OCI-LY7 (cell line): ENCODE measurements around the gene TENT5C. TPM values are rescaled to one million over a fixed set of nuclear protein-coding genes. Genes with fewer than 3 reads are reported as not detected.

ENCODE experiments used
- BruUV-seq: library from RNA; stranded (reverse); fragments of 400-500 nt; replicated peaks from 2 replicates; lab custom pipeline; 2021; lab: Mats Ljungman, UMichigan
- CTCF ChIA-PET: fragments of 300-600 bp; sonication (Branson Sonifier 250); formaldehyde crosslinking; loops from one replicate; lab custom pipeline; 2022; ENCODE audit warnings: antibody characterized with exemption; ENCODE audit not compliant: unreplicated experiment; lab: Charles Lee
- POLR2A ChIA-PET: fragments of 300-600 bp; sonication (Branson Sonifier 250); formaldehyde crosslinking; loops from one replicate; lab custom pipeline; 2022; ENCODE audit warnings: antibody characterized with exemption; lab: Charles Lee
- DNase-seq: peaks from one replicate; pipeline ENCODE4 v3.0.0-alpha.2; 2015; ENCODE audit warnings: low spot score
- H2AFZ ChIP-seq: fragments of 200-600 bp; sonication (generic), shearing (Covaris generic); 2 replicates; pipeline ENCODE4 v1.6.1; 2014; ENCODE audit warnings: mild to moderate bottlenecking, antibody characterized with exemption, low read length, moderate library complexity
- H3K27ac ChIP-seq: fragments of 200-600 bp; sonication (generic); 2 replicates; pipeline ENCODE4 v1.5.1; 2014; ENCODE audit warnings: mixed run types, low read depth, mild to moderate bottlenecking, moderate library complexity, low read length, inconsistent platforms; ENCODE audit not compliant: poor library complexity, severe bottlenecking
- H3K36me3 ChIP-seq: fragments of 200-600 bp; sonication (generic); 2 replicates; pipeline ENCODE4 v1.6.1; 2014; ENCODE audit warnings: mild to moderate bottlenecking, antibody characterized with exemption, low read length, moderate library complexity, mixed read lengths; ENCODE audit not compliant: insufficient read depth
- H3K4me1 ChIP-seq: fragments of 200-600 bp; sonication (generic); 2 replicates; pipeline ENCODE4 v1.5.1; 2014; ENCODE audit warnings: mild to moderate bottlenecking, low read length; ENCODE audit not compliant: insufficient read depth, poor library complexity, severe bottlenecking
- H3K4me2 ChIP-seq: fragments of 200-600 bp; sonication (generic); 2 replicates; pipeline ENCODE4 v1.6.1; 2014; ENCODE audit warnings: mild to moderate bottlenecking, low read length
- H3K4me3 ChIP-seq: fragments of 200-600 bp; sonication (generic); 2 replicates; pipeline ENCODE4 v1.5.1; 2014; ENCODE audit warnings: mild to moderate bottlenecking, low read depth, low read length; ENCODE audit not compliant: poor library complexity, severe bottlenecking
- H3K79me2 ChIP-seq: fragments of 200-600 bp; sonication (generic); 2 replicates; pipeline ENCODE4 v1.6.1; 2016; ENCODE audit warnings: low read depth, mild to moderate bottlenecking, low read length, moderate library complexity, mixed read lengths; ENCODE audit not compliant: insufficient read depth
- H3K9me2 ChIP-seq: fragments of 200-600 bp; sonication (generic); 2 replicates; pipeline ENCODE4 v1.6.1; 2016; ENCODE audit warnings: mild to moderate bottlenecking, low read length, mixed read lengths; ENCODE audit not compliant: insufficient read depth
- H3K9me3 ChIP-seq: fragments of 200-600 bp; sonication (generic); 2 replicates; pipeline ENCODE4 v1.6.1; 2014; ENCODE audit warnings: mild to moderate bottlenecking, mixed run types, low read length, mixed read lengths
- H4K20me1 ChIP-seq: fragments of 200-600 bp; sonication (generic); 2 replicates; pipeline ENCODE4 v1.6.1; 2014; ENCODE audit warnings: mild to moderate bottlenecking, antibody characterized with exemption, low read length, moderate library complexity, mixed read lengths; ENCODE audit not compliant: insufficient read depth
- CTCF ChIP-seq: fragments of 200-600 bp; sonication (generic); conservative IDR thresholded peaks from 2 replicates; pipeline ENCODE4 v1.5.1; 2014; ENCODE audit warnings: mild to moderate bottlenecking, antibody characterized with exemption, low read length, moderate library complexity, mixed read lengths
- EZH2phosphoT487 ChIP-seq: fragments of 200-600 bp; sonication (generic); IDR thresholded peaks from 2 replicates; pipeline ENCODE4 v1.6.1; 2018; ENCODE audit warnings: low read depth, borderline replicate concordance, mild to moderate bottlenecking, mixed run types, antibody characterized with exemption, low read length, moderate library complexity, mixed read lengths
- intact Hi-C: fragments of 100-400 bp; cut with micrococcal nuclease; formaldehyde crosslinking; loops from one replicate; pipeline ENCODE4 v1.10.0; 2022; ENCODE audit not compliant: unreplicated experiment
- total RNA-seq, 2 experiments: library from RNA; depleted of rRNA in 1 of 2; stranded (reverse); fragments of >200 nt in 1 of 2; shearing (Covaris generic) in 1 of 2; gene quantifications; 2 replicates each; pipeline ENCODE4 v1.2.3, GENCODE V29; 2014 to 2022

Gene TENT5C
- total RNA-seq, 2 experiments from 2014 or later = 13.3 to 31.1 TPM

- Histone ChIP-seq H3K4me1 (peaks cover 76% of the 10 kb centered on the region), H4K20me1 (no peaks in the 10 kb centered on the region), H3K79me2 (peaks cover 28% of the 10 kb centered on the region; the same call in 1 of the 2 replicates), H2AFZ (no peak overlapping the region), H3K9me3 (no peaks in the 10 kb centered on the region), H3K4me2 (peak overlapping the region; percentile 70), H3K9me2 (no peaks in the 10 kb centered on the region), H3K36me3 (peaks cover 28% of the 10 kb centered on the region), H3K4me3 (peak overlapping the region; percentile 40), H3K27ac (peak overlapping the region; percentile 53)
- intact Hi-C loops = no loop called here
- DNase-seq = peak; percentile 55
- BruUV-seq = TSS peak; percentile 27
- POLR2A ChIA-PET = interaction anchor here (0.7 to 29.0 kb wide), 14 partner anchors 8 to 130 kb away, joined by 3 to 760 read pairs (median 6); partner anchors contain the start of gene TENT5C
- TF ChIP-seq EZH2phosphoT487 = no peak
- no peak for TF ChIP-seq CTCF
- CTCF ChIA-PET = interaction anchor here (0.6 to 3.0 kb wide), 12 partner anchors 10 to 93 kb away, joined by 3 to 10 read pairs (median 3); no protein-coding TSS in a partner anchor
Measured at GRCh38 chr1:117627546-117628130, 21.8 kb downstream of the TENT5C start.

GRCh38 chr1:117628343-117628742 lies 22.5 kb downstream of the TENT5C start:
- no peak overlapping the region for H2AFZ ChIP-seq
- CTCF ChIA-PET = interaction anchor here (0.6 to 3.0 kb wide), 10 partner anchors 9 to 46 kb away, joined by 3 to 10 read pairs (median 3); no protein-coding TSS in a partner anchor

More at GRCh38 chr1:117628343-117628742, 22.5 kb downstream of the TENT5C start:
- H3K79me2 ChIP-seq = peaks cover 28% of the 10 kb centered on the region; the same call in 1 of the 2 replicates
- H4K20me1 ChIP-seq = no peaks in the 10 kb centered on the region
- H3K4me3 ChIP-seq = peak overlapping the region; percentile 40
- no peaks in the 10 kb centered on the region for H3K9me2 ChIP-seq
- POLR2A ChIA-PET = interaction anchor here (0.7 to 29.0 kb wide), 14 partner anchors 7 to 129 kb away, joined by 3 to 760 read pairs (median 5); partner anchors contain the start of gene TENT5C
- peak overlapping the region; percentile 70 for H3K4me2 ChIP-seq
- TF ChIP-seq CTCF (no peak), EZH2phosphoT487 (no peak)
- peaks cover 21% of the 10 kb centered on the region for H3K36me3 ChIP-seq
- H3K9me3 ChIP-seq = no peaks in the 10 kb centered on the region
- BruUV-seq = no TSS peak
- intact Hi-C loops = no loop called here
- no peak for DNase-seq
- peak overlapping the region; percentile 53 for H3K27ac ChIP-seq
- peaks cover 83% of the 10 kb centered on the region for H3K4me1 ChIP-seq
